GM21447 (cell line): Measurements from ENCODE around the gene DLL1.

Source experiments
- ATAC-seq: cut with Tn5 transposase; IDR thresholded peaks from one replicate; pipeline ENCODE4 v1.9.1; 2021; ENCODE audit not compliant: unreplicated experiment

DLL1 gene

GRCh38 chr6:170253226-170253909 is 37.5 kb downstream of the DLL1 start:
- ATAC-seq, result no peak

- no peak for ATAC-seq
Measured at GRCh38 chr6:170251776-170252571, 38.9 kb downstream of the DLL1 start.

- no peak for ATAC-seq
Measured at GRCh38 chr6:170250981-170251775, 39.7 kb downstream of the DLL1 start.

- ATAC-seq, result no peak
Measured at GRCh38 chr6:170250455-170250854, 40.4 kb downstream of the DLL1 start.

GRCh38 chr6:170249817-170250216 is 41.1 kb downstream of the DLL1 start:
- no peak for ATAC-seq

GRCh38 chr6:170248861-170249600 is 41.8 kb downstream of the DLL1 start:
- ATAC-seq, result no peak

GRCh38 chr6:170248111-170248805 is 42.6 kb downstream of the DLL1 start:
- no peak for ATAC-seq

GRCh38 chr6:170247178-170247701 is 43.6 kb downstream of the DLL1 start:
- no peak for ATAC-seq

- ATAC-seq, result no peak
Measured at GRCh38 chr6:170245475-170245992, 45.3 kb downstream of the DLL1 start.

- no peak for ATAC-seq
Measured at GRCh38 chr6:170244721-170245474, 46.0 kb downstream of the DLL1 start.

GRCh38 chr6:170243791-170244291 is 47.0 kb downstream of the DLL1 start:
- ATAC-seq, result no peak

- ATAC-seq, result no peak
Measured at GRCh38 chr6:170243386-170243785, 47.5 kb downstream of the DLL1 start.

- ATAC-seq, result no peak
Measured at GRCh38 chr6:170238741-170239565, 51.9 kb downstream of the DLL1 start.

- no peak for ATAC-seq
Measured at GRCh38 chr6:170237999-170238740, 52.7 kb downstream of the DLL1 start.

GRCh38 chr6:170236131-170236836 is 54.6 kb downstream of the DLL1 start:
- ATAC-seq, result no peak

GRCh38 chr6:170235391-170236125 is 55.3 kb downstream of the DLL1 start:
- no peak for ATAC-seq
